ENCODE data around the gene RPL22. TPM values are rescaled to one million over a fixed set of nuclear protein-coding genes. Genes with fewer than 3 reads are reported as not detected.

RPL22 gene
- total and polyA plus RNA-seq, 2 of the 4 experiments (the other 2 are of a cell fraction): 26.2 to 131 TPM

DNA sequence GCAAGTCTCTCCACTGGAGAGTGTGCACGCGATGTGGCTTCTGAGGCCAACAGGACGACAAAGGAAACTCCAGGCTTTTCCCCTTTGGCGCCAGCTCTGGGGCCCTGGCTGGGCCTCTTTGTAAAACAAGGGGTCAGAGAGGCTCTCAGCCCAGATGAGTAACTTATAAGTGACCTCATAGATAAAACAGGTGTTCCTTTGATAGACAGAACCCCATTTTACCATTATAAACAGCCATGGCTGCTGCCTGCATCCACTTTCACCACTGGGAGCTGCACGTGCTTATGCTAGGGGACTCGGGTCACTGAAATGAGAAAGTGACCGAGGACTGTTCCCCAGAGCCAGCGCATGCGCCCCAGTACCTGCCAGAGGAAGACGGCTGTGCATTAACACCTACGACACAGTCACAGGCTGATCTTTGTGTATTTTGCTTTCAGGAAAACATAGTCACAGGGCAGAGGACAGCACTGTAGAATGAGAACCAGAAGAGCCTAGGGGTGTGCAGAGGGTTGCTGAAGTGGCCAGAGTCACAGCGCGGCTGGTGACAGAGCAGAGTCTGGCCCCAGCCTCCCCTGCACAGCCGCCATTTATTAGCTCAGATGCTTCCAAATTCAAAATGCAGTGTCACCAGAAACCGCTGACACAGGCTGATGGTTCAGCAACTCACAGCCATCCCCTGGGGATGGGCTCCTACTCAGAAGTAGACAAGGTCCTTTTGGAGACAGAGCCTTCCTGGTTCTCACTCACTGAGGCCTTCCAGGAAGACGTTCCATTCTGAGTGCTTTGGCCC is 19.2 kb upstream of the RPL22 start:
- ChIA-PET POLR2A (ENCODE audit: unreplicated experiment) (no interaction called here), CTCF (no interaction called here)
- H2BK15ac ChIP-seq (ENCODE audit: low read depth, low read length): no peak overlapping the region
- H3K23ac ChIP-seq (ENCODE audit: low read depth, low read length): no peak overlapping the region
- H4K91ac ChIP-seq (ENCODE audit: insufficient read depth, low read depth, low read length): no peak overlapping the region
- no peak overlapping the region for H2AFZ ChIP-seq (replicated peaks; ENCODE audit: low read length, poor library complexity)
- no peak overlapping the region for H4K5ac ChIP-seq (ENCODE audit: low read depth, low read length)
- H3K27ac ChIP-seq (ENCODE audit: insufficient read depth, low read length): no peak overlapping the region
- H3K9me3 ChIP-seq (ENCODE audit: control insufficient read depth, insufficient read depth, low read length): no peaks in the 10 kb centered on the region
- no peak overlapping the region for H4K8ac ChIP-seq (ENCODE audit: low read depth in 2 of 2, low read length in 2 of 2)
- H3K14ac ChIP-seq (replicated peaks; ENCODE audit: low read depth, low read length): no peak overlapping the region
- no peak overlapping the region for H3K9ac ChIP-seq (ENCODE audit: low read depth, low read length)
- dilution Hi-C loops (cut with HindIII; ENCODE audit: low sequenced_read_pairs, unreplicated experiment): no loop called here
- in situ Hi-C loops (cut with MboI; ENCODE audit: low sequenced_read_pairs): no loop called here
- H2BK120ac ChIP-seq (ENCODE audit: low read depth, low read length): no peak overlapping the region
- H3K4ac ChIP-seq (ENCODE audit: low read depth, low read length): no peak overlapping the region
- ATAC-seq (ENCODE audit: low read depth) (no peak), DNase-seq (no peak)
- no peaks in the 10 kb centered on the region; a peak in 1 of 4 replicates for H3K79me1 ChIP-seq (ENCODE audit: low read depth in 1 of 2, low read length in 2 of 2)
- BruUV-seq (replicated peaks): no TSS peak
- H2AK5ac ChIP-seq (ENCODE audit: low read depth, low read length): no peak overlapping the region
- H3K56ac ChIP-seq (ENCODE audit: extremely low read depth, insufficient read depth, low read length): no peak overlapping the region
- no peaks in the 10 kb centered on the region for H3K27me3 ChIP-seq (ENCODE audit: control insufficient read depth, insufficient read depth, low read length)
- H3K9me1 ChIP-seq (ENCODE audit: insufficient read depth, low read length): no peaks in the 10 kb centered on the region; the same call in 1 of the 2 replicates
- H3K4me3 ChIP-seq (ENCODE audit: insufficient read depth, low read depth, low read length): no peak overlapping the region
- H3K36me3 ChIP-seq (ENCODE audit: control insufficient read depth, insufficient read depth, low read length): peaks cover 11% of the 10 kb centered on the region
- no peak for TF ChIP-seq CHD1 (IDR thresholded peaks at IDR 0.05; ENCODE audit: low read depth, low read length)
- TF ChIP-seq CEBPB (IDR thresholded peaks at IDR 0.05; ENCODE audit: low read depth, low read length): no peak
- TF ChIP-seq, protein P1, sequence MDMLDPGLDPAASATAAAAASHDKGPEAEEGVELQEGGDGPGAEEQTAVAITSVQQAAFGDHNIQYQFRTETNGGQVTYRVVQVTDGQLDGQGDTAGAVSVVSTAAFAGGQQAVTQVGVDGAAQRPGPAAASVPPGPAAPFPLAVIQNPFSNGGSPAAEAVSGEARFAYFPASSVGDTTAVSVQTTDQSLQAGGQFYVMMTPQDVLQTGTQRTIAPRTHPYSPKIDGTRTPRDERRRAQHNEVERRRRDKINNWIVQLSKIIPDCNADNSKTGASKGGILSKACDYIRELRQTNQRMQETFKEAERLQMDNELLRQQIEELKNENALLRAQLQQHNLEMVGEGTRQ (IDR thresholded peaks at IDR 0.05; ENCODE audit: low read depth, low read length): no peak
- no peak for TF ChIP-seq FOS (IDR thresholded peaks at IDR 0.05; ENCODE audit: low read depth, low read length)
- no peak for TF ChIP-seq NFE2L2 (IDR thresholded peaks at IDR 0.05; ENCODE audit: low read depth, low read length)
- no peak for TF ChIP-seq RCOR1 (IDR thresholded peaks at IDR 0.05; ENCODE audit: insufficient replicate concordance, low read length)
- TF ChIP-seq, protein P2, sequence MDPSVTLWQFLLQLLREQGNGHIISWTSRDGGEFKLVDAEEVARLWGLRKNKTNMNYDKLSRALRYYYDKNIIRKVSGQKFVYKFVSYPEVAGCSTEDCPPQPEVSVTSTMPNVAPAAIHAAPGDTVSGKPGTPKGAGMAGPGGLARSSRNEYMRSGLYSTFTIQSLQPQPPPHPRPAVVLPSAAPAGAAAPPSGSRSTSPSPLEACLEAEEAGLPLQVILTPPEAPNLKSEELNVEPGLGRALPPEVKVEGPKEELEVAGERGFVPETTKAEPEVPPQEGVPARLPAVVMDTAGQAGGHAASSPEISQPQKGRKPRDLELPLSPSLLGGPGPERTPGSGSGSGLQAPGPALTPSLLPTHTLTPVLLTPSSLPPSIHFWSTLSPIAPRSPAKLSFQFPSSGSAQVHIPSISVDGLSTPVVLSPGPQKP (IDR thresholded peaks at IDR 0.05; ENCODE audit: borderline replicate concordance, low read depth, low read length): no peak
- TF ChIP-seq MXI1 (IDR thresholded peaks at IDR 0.05; ENCODE audit: borderline replicate concordance, low read depth, low read length): no peak
- TF ChIP-seq POLR2A (IDR thresholded peaks at IDR 0.05; ENCODE audit: low read depth, low read length): no peak
- TF ChIP-seq RFX5 (IDR thresholded peaks at IDR 0.05; ENCODE audit: low read depth, low read length): no peak
- TF ChIP-seq MAFK (IDR thresholded peaks at IDR 0.05; ENCODE audit: low read depth, low read length): no peak
- TF ChIP-seq MAZ (IDR thresholded peaks at IDR 0.05; ENCODE audit: borderline replicate concordance, low read depth, low read length): no peak
- no peak for TF ChIP-seq RAD21 (IDR thresholded peaks at IDR 0.05; ENCODE audit: low read length)
- no peak for TF ChIP-seq SMC3 (IDR thresholded peaks at IDR 0.05; ENCODE audit: low read depth, low read length)
- no peak for TF ChIP-seq BHLHE40 (IDR thresholded peaks at IDR 0.05; ENCODE audit: low read depth, low read length)
- TF ChIP-seq, protein P3, sequence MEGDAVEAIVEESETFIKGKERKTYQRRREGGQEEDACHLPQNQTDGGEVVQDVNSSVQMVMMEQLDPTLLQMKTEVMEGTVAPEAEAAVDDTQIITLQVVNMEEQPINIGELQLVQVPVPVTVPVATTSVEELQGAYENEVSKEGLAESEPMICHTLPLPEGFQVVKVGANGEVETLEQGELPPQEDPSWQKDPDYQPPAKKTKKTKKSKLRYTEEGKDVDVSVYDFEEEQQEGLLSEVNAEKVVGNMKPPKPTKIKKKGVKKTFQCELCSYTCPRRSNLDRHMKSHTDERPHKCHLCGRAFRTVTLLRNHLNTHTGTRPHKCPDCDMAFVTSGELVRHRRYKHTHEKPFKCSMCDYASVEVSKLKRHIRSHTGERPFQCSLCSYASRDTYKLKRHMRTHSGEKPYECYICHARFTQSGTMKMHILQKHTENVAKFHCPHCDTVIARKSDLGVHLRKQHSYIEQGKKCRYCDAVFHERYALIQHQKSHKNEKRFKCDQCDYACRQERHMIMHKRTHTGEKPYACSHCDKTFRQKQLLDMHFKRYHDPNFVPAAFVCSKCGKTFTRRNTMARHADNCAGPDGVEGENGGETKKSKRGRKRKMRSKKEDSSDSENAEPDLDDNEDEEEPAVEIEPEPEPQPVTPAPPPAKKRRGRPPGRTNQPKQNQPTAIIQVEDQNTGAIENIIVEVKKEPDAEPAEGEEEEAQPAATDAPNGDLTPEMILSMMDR (conservative IDR thresholded peaks at IDR 0.05; ENCODE audit: low read depth, low read length): no peak
- no peak overlapping the region for H2BK5ac ChIP-seq (ENCODE audit: low read depth, low read length, poor library complexity, severe bottlenecking)
- no peak overlapping the region for H2BK20ac ChIP-seq (ENCODE audit: low read depth, low read length)
- no peaks in the 10 kb centered on the region; the same call in 1 of the 2 replicates for H4K20me1 ChIP-seq (ENCODE audit: insufficient read depth, low read length)
- no peak overlapping the region for H3K4me2 ChIP-seq (ENCODE audit: low read depth, low read length)
- H3K18ac ChIP-seq (ENCODE audit: low read depth, low read length): no peak overlapping the region
- intact Hi-C loops (cut with micrococcal nuclease): no loop called here
- WGBS, 2 experiments (ENCODE audit: extremely low coverage in 2 of 2, insufficient read length in 1 of 2): 97% methylated on average over 9 of the region's 16 CpGs; no CpG with 5 or more reads in 1 of the 2 experiments
- H3K4me1 ChIP-seq (ENCODE audit: control insufficient read depth, insufficient read depth, low read length): no peaks in the 10 kb centered on the region
- H2AK9ac ChIP-seq (replicated peaks; ENCODE audit: low read depth, low read length, poor library complexity): no peak overlapping the region

Data from IMR-90 (cell line).